ENCODE results near the gene FOXD3.
A peak's percentile ranks its signal among the peaks of the same experiment; 100 is the strongest.
"Not testable (repeated sequence)": the region's sequence is repeated elsewhere in the genome, so short reads cannot be mapped to it uniquely, and the experiment has no call there.

FOXD3 gene

DNA sequence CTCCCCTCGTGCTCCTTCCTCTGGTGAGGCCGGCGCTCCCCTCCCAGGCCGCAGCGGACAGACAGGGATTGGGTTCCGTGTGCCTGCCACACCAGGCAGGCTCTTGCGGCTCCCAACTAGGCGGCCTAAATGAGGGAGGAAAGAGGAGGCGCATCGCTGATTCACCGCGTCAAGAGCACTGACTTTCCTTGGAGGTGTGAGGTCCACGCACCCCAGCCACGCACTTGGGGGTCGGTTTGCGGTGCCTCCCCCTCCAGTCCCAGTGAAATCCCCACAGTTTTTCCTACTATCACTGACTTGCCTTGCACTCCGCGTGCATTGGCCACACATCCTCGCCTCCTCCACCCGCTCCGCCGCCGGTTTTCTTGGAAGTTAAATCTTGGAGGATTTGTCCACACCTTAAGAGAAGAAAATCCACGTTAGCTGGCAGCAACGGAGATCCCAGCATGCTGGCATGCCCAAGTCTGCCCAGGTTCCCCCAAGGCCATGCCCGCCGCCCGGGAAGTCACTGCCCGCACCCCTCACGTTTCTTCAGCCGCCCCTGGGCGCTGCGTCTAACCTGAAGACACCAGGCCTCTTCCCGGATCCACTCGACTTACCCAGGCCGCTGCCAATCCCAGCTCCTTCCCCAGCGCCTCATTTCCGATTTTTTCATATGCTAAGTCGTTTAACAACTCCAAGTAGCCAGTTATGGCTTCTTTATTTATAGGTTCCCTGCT is 1.1 kb upstream of the FOXD3 start:
- no peak for DNase-seq

DNA sequence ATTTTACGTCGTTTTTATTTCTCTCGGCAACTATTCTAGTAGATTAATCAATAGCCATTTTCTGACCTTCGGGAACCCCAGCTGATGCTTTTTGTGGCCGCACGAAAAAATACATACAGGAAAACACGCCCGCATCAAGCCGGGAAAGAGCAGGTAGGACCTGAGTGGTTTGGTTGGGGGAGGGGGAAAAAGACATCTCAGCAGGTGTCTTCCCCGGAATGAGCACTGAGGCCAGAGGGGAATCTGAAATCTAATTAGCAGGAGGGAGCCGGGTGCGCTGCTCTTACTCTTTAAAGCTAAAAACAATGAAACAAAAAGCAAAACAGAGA is 618 bp upstream of the FOXD3 start:
- DNase-seq, result no peak

DNA sequence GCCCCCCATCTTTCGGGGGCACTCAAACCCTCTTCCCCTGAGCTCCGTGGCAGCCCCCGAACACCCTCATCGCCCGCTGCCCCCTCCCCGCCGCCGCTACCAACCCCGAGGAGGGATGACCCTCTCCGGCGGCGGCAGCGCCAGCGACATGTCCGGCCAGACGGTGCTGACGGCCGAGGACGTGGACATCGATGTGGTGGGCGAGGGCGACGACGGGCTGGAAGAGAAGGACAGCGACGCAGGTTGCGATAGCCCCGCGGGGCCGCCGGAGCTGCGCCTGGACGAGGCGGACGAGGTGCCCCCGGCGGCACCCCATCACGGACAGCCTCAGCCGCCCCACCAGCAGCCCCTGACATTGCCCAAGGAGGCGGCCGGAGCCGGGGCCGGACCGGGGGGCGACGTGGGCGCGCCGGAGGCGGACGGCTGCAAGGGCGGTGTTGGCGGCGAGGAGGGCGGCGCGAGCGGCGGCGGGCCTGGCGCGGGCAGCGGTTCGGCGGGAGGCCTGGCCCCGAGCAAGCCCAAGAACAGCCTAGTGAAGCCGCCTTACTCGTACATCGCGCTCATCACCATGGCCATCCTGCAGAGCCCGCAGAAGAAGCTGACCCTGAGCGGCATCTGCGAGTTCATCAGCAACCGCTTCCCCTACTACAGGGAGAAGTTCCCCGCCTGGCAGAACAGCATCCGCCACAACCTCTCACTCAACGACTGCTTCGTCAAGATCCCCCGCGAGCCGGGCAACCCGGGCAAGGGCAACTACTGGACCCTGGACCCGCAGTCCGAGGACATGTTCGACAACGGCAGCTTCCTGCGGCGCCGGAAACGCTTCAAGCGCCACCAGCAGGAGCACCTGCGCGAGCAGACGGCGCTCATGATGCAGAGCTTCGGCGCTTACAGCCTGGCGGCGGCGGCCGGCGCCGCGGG is 837 bp downstream of the FOXD3 start:
- DNase-seq, result peak; percentile 2

DNA sequence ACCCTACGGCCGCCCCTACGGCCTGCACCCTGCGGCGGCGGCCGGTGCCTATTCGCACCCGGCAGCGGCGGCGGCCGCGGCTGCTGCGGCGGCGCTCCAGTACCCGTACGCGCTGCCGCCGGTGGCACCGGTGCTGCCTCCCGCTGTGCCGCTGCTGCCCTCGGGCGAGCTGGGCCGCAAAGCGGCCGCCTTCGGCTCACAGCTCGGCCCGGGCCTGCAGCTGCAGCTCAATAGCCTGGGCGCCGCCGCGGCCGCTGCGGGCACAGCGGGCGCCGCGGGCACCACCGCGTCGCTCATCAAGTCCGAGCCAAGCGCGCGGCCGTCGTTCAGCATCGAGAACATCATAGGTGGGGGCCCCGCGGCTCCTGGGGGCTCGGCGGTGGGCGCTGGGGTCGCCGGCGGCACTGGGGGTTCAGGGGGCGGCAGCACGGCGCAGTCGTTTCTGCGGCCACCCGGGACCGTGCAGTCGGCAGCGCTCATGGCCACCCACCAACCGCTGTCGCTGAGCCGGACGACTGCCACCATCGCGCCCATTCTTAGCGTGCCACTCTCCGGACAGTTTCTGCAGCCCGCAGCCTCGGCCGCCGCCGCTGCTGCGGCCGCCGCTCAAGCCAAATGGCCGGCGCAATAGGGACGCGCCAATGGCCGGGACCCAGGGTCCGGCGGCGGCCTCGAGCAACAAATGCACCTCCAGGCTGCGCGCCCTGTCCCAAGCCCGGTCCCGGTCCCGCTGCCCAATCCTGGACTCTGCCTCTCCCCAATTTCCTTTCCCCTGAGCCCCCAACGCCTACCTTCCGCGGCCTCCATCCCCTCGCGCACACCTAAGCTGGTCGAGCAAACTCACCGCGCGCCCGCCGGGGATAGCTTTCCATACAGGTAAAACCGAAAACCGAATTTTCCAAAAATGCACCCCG is 1.8 kb downstream of the FOXD3 start:
- DNase-seq, result no peak

DNA sequence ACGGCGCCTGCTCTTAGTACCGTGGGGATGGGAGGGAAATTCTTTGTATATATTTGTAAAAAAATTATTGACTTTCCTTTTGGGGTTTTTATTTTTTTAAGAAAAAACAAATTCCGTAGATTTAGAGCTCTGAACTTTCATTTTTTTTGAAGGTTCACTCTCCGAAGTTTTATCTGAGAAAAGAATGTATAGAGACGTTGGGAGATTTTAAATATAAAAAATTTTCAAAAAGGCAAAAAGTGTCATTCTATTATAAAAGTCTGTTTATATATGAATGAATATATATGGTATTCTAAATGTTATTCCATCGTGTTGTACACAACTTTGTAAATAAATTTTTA is 2.4 kb downstream of the FOXD3 start:
- no peak for DNase-seq

DNA sequence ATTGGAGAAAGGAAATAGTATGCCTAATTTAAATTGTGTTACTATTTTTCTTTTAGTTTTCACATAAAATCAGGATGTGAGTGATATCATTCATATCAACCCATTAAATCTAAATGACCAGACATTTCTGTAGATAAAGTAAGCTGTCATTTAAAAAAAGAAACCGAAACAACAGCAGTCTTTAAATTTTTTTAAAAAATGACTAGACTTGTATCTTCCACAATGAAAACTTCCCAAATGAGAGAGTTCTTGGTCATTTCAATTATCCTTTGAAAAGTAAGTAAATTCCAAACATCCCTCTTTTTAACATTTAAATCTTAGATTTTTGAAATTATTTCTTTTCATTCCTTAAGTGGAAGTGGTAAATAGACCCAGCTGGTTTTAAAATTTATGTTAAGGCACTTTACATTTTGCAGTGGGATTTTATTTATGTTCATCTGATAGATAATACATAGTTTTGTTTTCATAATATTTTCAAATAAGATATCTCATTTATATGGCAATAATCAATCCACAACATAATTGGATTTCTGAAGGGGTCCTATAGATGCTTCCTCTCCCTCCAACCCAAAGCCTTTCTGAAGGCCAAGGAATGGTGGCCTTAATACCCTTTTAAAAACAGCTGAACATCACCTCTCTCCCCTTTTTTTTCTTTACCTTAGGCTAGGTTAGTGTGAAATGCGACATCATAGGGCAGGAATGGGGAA is 3.1 kb downstream of the FOXD3 start:
- DNase-seq, result no peak

DNA sequence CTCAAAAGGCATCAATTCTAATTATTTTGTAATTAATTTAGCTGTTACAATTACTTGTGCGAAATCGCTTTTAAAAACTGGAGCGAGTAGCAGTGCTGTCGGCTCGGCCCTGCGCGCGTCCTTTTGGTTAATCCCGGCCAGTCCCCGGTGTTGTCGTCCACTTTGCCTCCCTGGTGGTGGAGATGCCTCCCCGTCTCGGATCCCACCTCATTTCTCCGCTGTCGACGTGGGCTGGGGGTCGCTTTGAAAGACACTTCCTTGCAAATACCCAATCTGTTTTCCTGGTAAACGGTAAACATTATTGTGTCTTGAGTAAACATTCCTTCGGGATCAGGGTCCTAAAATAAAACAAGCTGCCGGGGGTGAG is 3.7 kb downstream of the FOXD3 start:
- DNase-seq, result no peak

DNA sequence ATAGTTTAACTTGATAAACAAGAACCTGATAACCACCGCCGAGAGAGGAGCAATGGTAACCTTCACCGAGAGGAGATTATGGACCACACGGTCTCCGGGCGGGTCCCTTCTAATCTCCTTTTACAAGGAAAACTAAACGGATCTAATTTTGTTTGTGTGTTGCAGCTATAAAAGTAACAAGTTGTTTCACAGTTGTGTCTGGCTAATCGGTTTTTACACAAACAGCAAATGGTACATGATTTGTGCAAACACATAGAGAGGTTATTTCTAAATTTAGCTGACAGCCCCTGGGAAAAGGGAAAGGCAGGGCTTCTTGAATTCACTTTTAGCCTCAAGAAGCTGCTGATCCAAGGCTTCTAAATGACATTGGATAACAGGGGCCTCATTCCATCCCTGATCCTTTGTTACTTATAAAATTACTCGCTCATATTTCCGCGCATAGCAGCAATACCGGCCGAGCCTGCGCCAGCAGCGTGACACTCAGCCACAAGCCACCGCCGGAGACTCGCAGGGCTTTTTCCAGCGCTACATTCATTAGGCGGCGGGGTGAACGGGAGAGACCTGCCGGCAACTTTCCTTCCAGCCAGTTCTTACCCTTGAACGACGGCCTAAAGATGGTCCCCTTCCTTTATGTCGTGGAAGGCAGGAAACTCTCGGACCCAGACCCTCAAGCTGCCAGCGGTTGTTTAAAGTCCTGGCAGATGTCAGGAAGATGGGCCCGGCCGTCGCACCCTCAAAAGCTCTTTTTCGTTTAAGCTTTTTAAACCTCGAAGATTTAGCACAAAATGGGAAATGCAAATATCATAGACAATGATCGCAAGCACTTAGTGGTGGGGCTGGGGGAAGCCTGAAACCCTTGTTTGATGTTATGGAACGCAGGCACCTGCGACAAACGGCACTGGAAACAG is 4.4 kb downstream of the FOXD3 start:
- no peak for DNase-seq

DNA sequence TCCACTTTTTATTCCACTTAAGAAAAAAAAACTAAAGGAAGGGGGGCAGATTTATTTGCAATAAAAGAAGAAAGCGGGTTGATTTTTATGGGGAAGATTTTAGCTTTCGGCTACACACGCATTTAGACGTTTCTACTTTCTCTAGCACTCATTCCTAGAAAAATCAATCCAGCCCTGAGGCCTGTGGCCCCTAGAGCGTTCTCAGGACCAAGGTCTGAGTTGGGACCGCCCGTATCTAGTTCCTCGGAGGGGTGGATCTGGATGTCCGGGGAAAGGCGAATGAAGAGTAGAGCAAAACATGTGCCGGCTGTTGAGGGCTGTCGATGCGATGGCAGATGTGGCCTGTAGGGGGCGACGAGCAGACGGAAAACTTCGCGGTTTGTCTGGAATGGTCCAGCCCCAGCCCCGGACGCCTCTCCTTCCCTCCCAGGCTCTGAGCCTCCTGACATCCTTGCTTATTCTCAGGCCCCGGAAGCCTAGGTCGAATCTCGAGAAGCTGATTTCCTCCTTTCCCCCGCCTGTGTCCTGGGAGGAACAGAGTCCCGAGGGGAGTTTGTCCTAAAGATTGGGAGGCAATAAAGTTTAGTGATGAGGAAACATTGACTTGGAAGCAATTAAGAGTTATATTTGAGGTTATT is 5.2 kb downstream of the FOXD3 start:
- peak; percentile 22 for DNase-seq

DNA sequence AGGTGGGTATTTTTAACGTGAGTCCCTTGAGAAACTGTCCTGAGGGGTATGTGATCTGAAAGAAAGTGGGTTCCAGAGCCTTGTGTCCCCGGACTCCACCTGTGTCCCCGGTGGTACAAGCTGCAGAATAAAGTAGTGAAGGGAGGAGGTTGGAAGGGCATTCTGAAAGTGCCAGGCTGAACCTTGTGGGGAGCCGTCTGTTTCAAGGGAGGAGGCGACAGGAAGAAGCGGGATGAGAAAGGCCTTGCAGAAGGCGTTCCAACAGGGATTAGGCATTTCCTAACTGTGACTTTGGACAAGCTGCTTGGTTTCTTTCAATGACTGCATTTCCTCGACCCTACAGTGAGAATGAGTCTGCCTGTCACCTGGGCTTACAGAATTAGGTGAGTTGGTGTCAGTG is 5.8 kb downstream of the FOXD3 start:
- no peak for DNase-seq

DNA sequence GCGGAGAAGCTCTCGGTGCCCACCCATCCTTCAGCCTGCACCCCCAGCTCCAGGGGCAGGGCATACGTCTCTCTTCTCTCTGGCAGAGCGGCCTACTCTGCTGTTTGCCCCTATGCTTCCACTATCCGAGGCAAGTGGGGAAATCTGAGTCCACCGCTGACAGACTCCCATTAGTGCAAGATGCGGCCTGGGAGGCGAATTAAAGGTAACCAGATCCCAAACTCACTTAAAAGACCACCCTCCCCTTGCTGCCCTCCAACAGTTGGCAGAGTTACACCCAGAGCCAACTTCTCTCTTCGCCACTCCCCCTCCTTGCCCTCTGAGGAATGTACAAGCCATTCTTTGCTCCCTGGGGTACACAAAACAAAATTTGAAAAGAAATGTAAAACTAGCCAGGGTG is 6.4 kb downstream of the FOXD3 start:
- no peak for DNase-seq

DNA sequence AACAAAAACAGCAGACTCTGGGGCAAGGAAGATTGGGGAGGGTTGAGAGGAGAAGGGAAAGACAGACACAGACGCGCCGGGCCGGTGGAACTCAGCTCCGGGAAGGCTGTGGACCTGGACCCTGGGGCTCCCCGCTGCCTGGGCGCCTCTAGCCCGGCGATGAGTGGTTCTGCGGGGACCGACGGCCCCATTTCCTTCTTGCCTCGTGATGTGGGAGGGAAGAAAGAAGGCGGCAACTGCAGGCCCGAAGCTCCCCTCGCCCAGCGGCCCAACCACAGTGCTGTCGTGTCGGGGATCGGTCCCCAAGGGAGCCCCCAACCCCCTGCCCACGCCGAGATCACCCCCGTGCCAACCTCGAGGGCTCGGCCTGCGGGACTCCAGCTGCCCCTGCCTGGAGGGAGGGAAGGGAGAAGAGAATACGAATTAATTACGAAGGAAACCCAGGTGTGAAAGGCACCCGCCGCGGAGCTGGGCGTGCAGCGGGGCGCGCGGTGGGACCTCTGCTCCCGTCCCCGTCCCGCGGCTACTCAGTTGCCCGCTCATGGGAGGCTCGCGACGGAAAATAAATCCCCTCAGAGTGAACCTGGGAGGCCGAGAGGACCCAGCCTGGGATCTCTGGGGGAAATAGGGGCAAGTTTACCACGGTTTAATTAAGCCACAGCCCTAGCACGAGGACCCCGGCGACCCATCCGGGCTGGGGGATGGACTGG is 7.4 kb downstream of the FOXD3 start:
- DNase-seq, result no peak

DNA sequence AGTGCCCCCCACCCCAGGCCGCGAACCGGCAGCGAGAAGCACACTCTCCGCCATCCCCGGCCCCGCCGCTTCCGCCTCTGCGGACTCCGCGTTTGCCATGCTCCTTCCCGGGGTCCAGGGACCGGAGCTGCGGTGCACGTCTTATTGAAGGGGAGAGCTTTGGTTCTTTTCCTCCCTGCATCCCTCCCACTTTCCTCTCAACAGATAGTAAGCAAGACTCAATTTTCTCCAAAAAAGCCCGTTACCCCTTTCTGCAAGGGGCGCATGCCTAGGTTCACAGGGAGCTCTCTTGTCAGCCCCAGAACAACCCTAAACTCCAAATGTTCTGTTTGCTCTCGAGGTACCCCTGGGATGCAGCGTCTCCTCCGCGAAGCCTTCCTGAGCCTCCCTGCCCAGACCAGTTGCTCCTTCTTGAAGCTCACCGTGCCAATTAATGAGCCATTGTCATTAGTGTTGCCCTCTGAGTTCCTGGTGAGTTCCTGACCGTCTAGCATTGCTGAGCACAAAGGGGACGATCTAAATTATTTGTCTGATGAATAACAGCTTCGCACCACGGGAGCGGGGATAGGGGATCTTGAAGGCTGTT is 8.1 kb downstream of the FOXD3 start:
- DNase-seq, result no peak

DNA sequence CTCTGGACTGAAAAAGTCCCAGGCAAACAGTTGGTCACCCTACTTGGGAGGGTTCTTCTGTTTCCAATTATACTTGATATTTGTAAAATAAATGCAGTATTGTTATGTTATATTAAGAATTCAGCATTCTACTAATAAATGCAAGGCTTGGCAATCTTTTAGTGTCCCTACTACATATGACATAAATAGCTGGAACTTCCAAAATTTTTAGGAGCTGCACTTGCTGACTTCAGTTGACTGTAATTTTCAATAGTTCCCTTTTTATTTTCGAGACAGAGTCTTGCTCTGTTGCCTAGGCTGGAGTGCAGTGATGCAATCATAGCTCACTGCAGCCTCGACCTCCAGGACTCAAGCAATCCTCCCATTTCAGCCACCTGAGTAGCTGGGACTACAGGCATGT is 20.0 kb downstream of the FOXD3 start:
- no peak for DNase-seq

DNA sequence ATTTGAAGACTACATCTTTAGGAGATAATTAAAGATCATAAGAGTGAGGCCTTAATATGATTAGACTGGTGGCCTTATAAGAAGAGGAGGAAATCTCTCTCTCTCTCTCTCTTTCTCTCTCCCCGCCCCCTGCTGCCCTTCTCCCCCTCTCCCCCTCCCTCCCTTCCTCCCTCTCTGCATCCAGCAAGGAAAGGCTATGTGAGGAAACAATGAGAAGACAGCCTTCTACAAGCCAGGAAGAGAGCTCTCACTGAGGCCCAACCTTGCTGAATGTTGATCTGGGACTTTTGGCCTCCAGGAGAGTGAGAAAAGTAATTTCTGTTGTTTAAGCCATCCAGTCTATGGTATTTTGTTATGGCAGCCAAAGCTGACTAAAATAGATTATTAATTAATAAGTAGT is 21.6 kb downstream of the FOXD3 start:
- DNase-seq, result no peak

DNA sequence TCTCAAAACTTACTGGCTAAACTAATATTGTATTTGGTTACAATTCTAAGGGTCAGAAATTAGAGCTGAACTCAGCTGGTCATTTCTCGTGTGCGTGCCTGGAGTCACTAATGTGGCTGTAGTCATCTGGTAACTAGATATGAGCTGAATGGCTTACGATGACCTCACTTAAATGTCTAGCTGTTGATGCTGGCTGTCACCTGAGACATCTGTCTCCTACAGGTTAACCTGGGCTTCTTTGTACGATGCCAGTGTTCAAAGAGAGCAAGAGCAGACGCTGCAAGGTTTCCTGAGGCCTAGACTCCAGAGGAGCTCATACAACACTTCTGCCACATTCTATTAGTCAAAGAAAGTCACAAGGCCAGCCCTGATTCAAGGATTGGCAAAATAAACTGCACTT is 28.0 kb downstream of the FOXD3 start:
- no peak for DNase-seq

DNA sequence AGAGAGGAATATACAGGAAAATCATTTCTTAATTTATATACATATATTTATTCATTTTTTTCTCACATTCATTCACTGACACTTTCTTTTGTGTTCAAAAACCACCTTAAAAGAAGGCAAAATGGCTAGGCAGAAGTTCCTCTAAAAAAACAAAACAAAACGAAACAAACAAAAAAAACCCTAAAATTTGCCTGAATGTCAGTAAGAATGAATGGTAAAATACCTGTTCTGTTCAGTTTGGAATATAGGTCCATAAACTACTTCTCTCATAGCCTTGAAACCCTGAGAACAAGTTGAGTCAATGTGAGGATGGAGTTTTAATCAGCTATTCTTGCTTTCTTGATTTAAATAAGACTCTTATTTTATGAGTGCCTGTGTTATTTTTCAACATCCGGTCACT is 30.4 kb downstream of the FOXD3 start:
- DNase-seq, result no peak

DNA sequence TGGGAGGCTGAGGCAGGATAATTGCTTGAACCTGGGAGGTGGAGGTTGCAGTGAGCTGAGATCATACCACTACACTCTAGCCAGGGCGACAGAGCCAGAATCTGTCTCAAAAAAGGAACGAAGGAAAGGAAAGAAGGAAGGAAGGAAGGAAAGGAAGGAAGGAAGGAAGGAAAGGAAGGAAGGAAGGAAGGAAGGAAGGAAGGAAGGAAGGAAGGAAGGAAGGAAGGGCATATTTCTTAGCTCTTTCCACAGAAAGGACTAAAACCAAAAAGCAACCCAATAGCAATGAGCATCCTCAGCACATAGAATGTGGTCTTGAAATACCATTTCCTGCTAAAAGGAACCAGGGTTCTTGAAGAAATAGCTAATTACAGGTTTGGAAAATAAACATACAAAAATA is 33.9 kb downstream of the FOXD3 start:
- not testable (repeated sequence) for DNase-seq

DNA sequence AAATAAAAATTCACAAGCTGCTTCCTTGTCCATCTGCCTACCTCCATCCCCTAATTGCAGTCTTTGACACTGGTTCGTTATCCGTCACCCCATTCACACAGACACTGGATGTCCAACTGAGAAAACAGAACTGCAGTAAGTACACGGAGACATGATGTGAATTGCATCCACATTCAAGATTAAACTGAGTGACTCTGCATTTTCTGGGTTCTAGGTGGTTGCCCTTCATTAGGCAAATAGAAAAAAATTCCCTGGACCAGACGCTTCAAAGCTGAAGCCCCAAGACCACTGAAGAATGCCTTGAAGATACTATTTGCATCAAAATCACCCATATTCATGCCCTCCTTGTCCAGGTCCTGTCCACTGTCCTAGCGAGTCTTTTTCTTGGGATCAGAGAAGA is 37.2 kb downstream of the FOXD3 start:
- DNase-seq, result no peak

DNA sequence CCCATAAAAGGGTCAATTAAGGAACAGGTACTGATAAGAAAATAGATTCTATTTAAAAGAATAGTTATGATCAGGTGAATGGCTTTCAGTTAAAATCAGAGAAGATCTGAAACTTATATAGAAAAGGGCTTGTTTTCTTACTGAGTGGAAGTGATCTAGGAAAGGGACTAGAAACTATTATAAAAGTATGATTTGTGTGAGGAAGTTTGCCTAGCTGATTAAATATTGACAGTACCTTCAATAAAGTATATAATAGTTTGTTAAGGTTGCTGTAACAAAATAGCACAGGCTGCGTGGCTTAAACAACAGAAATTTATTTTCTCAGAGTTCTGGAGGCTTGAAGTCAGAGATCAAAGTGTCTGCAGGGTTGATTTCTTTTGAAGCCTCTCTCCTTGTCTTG is 39.7 kb downstream of the FOXD3 start:
- no peak for DNase-seq

All from NCI-H446 treated with DMSO at 0.1 percent for 48 hours (cell line).